ENCODE measurements around the gene C1QTNF12.
"Not testable (repeated sequence)": the region's sequence is repeated elsewhere in the genome, so short reads cannot be mapped to it uniquely, and the experiment has no call there.

Gene C1QTNF12

GRCh38 chr1:1259540-1259939 lies 13.0 kb upstream of the C1QTNF12 start:
- H3K27ac Mint-ChIP-seq = peak overlapping the region; percentile 61
- peak overlapping the region in 1 of 2 donors; percentile 7 for H3K4me3 Mint-ChIP-seq
- no peak for DNase-seq
- no peaks in the 10 kb centered on the region for H3K9me3 Mint-ChIP-seq
- H3K36me3 Mint-ChIP-seq = peaks cover 41 to 49% of the 10 kb centered on the region in 2 donors
- peaks cover 20 to 25% of the 10 kb centered on the region in 2 donors for H3K4me1 Mint-ChIP-seq
- no peak for ATAC-seq (replicated peaks)
- H3K27me3 Mint-ChIP-seq = no peaks in the 10 kb centered on the region

GRCh38 chr1:1259119-1259488 lies 12.6 kb upstream of the C1QTNF12 start:
- H3K36me3 Mint-ChIP-seq = peaks cover 42 to 48% of the 10 kb centered on the region in 2 donors
- H3K9me3 Mint-ChIP-seq = no peaks in the 10 kb centered on the region
- DNase-seq (no peak), ATAC-seq (replicated peaks) (no peak)
- peak overlapping the region; percentile 61 for H3K27ac Mint-ChIP-seq
- H3K4me1 Mint-ChIP-seq = peaks cover 20 to 25% of the 10 kb centered on the region in 2 donors
- no peaks in the 10 kb centered on the region for H3K27me3 Mint-ChIP-seq
- no peak overlapping the region for H3K4me3 Mint-ChIP-seq

- no peak overlapping the region for H3K27ac Mint-ChIP-seq
- H3K27me3 Mint-ChIP-seq = no peaks in the 10 kb centered on the region
- peaks cover 23 to 32% of the 10 kb centered on the region in 2 donors for H3K4me1 Mint-ChIP-seq
- DNase-seq = no peak
- no peak overlapping the region for H3K4me3 Mint-ChIP-seq
- H3K36me3 Mint-ChIP-seq = peaks cover 50 to 58% of the 10 kb centered on the region in 2 donors
- ATAC-seq (replicated peaks) = no peak
- no peaks in the 10 kb centered on the region for H3K9me3 Mint-ChIP-seq
These were observed 10.7 kb upstream of the C1QTNF12 start for GRCh38 chr1:1256956-1257871.

DNA sequence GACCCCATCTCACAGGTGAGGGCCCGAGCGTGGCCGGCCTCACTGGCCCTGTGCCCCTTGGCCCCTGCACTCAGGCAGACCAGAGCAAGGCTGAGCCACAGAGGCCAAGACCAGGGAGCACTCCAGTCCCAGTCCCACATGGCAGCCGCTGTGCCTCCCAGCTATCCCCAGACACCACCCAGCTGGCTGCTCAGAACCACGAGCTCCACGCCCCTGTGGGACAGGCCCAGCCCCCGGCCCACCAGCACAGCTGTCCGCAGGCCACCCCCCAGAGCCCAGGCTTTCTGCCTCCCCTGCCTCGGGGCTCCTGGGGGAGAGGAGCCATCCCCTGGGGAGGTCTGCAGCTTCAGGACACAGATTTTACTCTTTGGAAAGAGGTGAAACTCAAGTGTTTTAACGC lies 9.1 kb upstream of the C1QTNF12 start:
- ATAC-seq (replicated peaks) = no peak
- Mint-ChIP-seq H3K9me3 (no peaks in the 10 kb centered on the region), H3K36me3 (peaks cover 45 to 58% of the 10 kb centered on the region in 2 donors), H3K27me3 (no peaks in the 10 kb centered on the region), H3K4me1 (peaks cover 19 to 32% of the 10 kb centered on the region in 2 donors), H3K4me3 (no peak overlapping the region), H3K27ac (no peak overlapping the region)
- DNase-seq = no peak

DNA sequence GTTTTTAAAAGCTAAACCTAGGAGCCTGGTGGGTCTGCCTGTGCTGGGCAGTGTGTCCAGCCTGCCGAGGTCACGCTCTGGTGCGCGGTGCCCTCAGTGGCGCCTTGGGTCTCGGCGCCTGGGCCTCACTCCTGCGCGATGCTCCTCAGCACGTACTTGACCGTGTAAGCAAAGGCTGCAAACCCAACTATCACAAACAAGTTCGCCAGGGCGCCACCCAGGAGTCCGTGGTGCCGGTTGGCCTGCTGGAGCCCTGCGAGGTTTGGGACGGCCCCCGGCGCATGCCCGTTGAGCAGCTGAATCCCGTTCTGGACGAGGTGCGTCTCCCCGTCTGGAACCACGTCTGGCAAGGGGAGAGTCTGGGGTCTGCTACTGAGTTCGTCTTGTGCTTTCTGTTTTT lies 8.6 kb upstream of the C1QTNF12 start:
- peaks cover 45 to 55% of the 10 kb centered on the region in 2 donors for H3K36me3 Mint-ChIP-seq
- H3K27ac Mint-ChIP-seq = no peak overlapping the region
- no peaks in the 10 kb centered on the region for H3K9me3 Mint-ChIP-seq
- no peaks in the 10 kb centered on the region for H3K27me3 Mint-ChIP-seq
- no peak for DNase-seq
- no peak for ATAC-seq (replicated peaks)
- H3K4me1 Mint-ChIP-seq = peaks cover 15 to 32% of the 10 kb centered on the region in 2 donors
- no peak overlapping the region for H3K4me3 Mint-ChIP-seq

GRCh38 chr1:1254667-1254998 lies 8.1 kb upstream of the C1QTNF12 start:
- no peak for ATAC-seq (replicated peaks)
- Mint-ChIP-seq H3K4me3 (no peak overlapping the region), H3K27me3 (no peaks in the 10 kb centered on the region), H3K4me1 (peaks cover 14 to 32% of the 10 kb centered on the region in 2 donors), H3K36me3 (peaks cover 40 to 50% of the 10 kb centered on the region in 2 donors), H3K9me3 (no peaks in the 10 kb centered on the region), H3K27ac (peak overlapping the region; percentile 42)
- DNase-seq = no peak

GRCh38 chr1:1253972-1254666 lies 7.6 kb upstream of the C1QTNF12 start:
- no peak overlapping the region for H3K4me3 Mint-ChIP-seq
- H3K27ac Mint-ChIP-seq = no peak overlapping the region
- peaks cover 37 to 45% of the 10 kb centered on the region in 2 donors for H3K36me3 Mint-ChIP-seq
- no peaks in the 10 kb centered on the region for H3K9me3 Mint-ChIP-seq
- DNase-seq = no peak
- no peaks in the 10 kb centered on the region for H3K27me3 Mint-ChIP-seq
- peaks cover 14 to 31% of the 10 kb centered on the region in 2 donors for H3K4me1 Mint-ChIP-seq
- no peak for ATAC-seq (replicated peaks)

- Mint-ChIP-seq H3K36me3 (peaks cover 32 to 40% of the 10 kb centered on the region in 2 donors), H3K4me1 (peaks cover 13 to 26% of the 10 kb centered on the region in 2 donors), H3K4me3 (no peak overlapping the region), H3K27me3 (no peaks in the 10 kb centered on the region), H3K27ac (peak overlapping the region; percentile 21), H3K9me3 (no peaks in the 10 kb centered on the region)
- DNase-seq = no peak
- no peak for ATAC-seq (replicated peaks)
These were observed 6.8 kb upstream of the C1QTNF12 start for GRCh38 chr1:1253314-1253713.

GRCh38 chr1:1250786-1251284 lies 4.3 kb upstream of the C1QTNF12 start:
- peak overlapping the region; percentile 12 to 59 for H3K4me3 Mint-ChIP-seq
- no peaks in the 10 kb centered on the region for H3K27me3 Mint-ChIP-seq
- H3K27ac Mint-ChIP-seq = peak overlapping the region; percentile 94
- peak; percentile 64 for DNase-seq
- H3K9me3 Mint-ChIP-seq = no peaks in the 10 kb centered on the region
- peaks cover 24 to 29% of the 10 kb centered on the region in 2 donors for H3K36me3 Mint-ChIP-seq
- peak; percentile 88 to 89 for ATAC-seq (replicated peaks)
- H3K4me1 Mint-ChIP-seq = peaks cover 12 to 35% of the 10 kb centered on the region in 2 donors

DNA sequence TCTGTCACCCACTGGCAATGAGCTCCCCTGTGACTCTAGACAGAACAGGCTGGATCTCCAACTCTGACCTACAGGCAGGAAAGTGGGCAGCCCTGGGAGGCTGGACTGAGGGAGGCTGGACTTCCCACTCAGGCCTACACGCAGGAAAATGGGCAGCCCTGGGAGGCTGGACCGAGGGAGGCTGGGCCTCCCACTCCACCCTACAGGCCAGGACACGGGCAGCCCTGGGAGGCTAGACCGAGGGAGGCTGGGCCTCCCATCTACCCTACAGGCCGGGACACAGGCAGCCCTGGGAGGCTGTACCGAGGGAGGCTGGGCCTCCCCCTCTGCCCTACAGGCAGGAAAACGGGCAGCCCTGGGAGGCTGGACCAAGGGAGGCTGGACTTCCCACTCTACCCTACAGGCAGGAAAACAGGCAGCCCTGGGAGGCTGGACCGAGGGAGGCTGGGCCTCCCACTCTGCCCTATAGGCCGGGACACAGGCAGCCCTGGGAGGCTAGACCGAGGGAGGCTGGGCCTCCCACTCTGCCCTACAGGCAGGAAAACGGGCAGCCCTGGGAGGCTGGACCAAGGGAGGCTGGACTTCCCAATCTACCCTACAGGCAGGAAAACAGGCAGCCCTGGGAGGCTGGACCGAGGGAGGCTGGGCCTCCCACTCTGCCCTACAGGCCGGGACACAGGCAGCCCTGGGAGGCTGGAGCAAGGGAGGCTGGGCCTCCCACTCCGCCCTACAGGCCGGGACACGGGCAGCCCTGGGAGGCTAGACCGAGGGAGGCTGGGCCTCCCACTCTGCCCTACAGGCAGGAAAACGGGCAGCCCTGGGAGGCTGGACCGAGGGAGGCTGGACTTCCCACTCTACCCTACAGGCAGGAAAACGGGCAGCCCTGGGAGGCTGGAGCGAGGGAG lies 1.7 kb upstream of the C1QTNF12 start:
- H3K9me3 Mint-ChIP-seq; H3K4me3 Mint-ChIP-seq; H3K27ac Mint-ChIP-seq; H3K27me3 Mint-ChIP-seq; DNase-seq; ATAC-seq (replicated peaks): not testable (repeated sequence)
- Mint-ChIP-seq H3K36me3 (peaks cover 10 to 15% of the 10 kb centered on the region in 2 donors), H3K4me1 (peaks cover 12 to 35% of the 10 kb centered on the region in 2 donors)

- ATAC-seq (replicated peaks) = no peak
- H3K27ac Mint-ChIP-seq = no peak overlapping the region
- peaks cover 3 to 7% of the 10 kb centered on the region in 2 donors for H3K36me3 Mint-ChIP-seq
- no peak for DNase-seq
- H3K4me1 Mint-ChIP-seq = peaks cover 9 to 29% of the 10 kb centered on the region in 2 donors
- no peaks in the 10 kb centered on the region for H3K9me3 Mint-ChIP-seq
- H3K27me3 Mint-ChIP-seq = no peaks in the 10 kb centered on the region
- no peak overlapping the region for H3K4me3 Mint-ChIP-seq
These were observed 905 bp upstream of the C1QTNF12 start for GRCh38 chr1:1247341-1247913.

GRCh38 chr1:1245817-1246576 lies 525 bp downstream of the C1QTNF12 start:
- no peaks in the 10 kb centered on the region for H3K9me3 Mint-ChIP-seq
- ATAC-seq (replicated peaks) = no peak

More at GRCh38 chr1:1245817-1246576, 525 bp downstream of the C1QTNF12 start:
- no peak overlapping the region for H3K4me3 Mint-ChIP-seq
- peaks cover 10 to 25% of the 10 kb centered on the region in 2 donors for H3K4me1 Mint-ChIP-seq
- no peak overlapping the region for H3K27ac Mint-ChIP-seq
- peaks cover under 1 to 2% of the 10 kb centered on the region in 2 donors for H3K36me3 Mint-ChIP-seq
- no peak for DNase-seq
- no peaks in the 10 kb centered on the region for H3K27me3 Mint-ChIP-seq
